ENCODE measurements around the gene OR5C1.
"Not testable (repeated sequence)": the region's sequence is repeated elsewhere in the genome, so short reads cannot be mapped to it uniquely, and the experiment has no call there.

OR5C1 gene

DNA sequence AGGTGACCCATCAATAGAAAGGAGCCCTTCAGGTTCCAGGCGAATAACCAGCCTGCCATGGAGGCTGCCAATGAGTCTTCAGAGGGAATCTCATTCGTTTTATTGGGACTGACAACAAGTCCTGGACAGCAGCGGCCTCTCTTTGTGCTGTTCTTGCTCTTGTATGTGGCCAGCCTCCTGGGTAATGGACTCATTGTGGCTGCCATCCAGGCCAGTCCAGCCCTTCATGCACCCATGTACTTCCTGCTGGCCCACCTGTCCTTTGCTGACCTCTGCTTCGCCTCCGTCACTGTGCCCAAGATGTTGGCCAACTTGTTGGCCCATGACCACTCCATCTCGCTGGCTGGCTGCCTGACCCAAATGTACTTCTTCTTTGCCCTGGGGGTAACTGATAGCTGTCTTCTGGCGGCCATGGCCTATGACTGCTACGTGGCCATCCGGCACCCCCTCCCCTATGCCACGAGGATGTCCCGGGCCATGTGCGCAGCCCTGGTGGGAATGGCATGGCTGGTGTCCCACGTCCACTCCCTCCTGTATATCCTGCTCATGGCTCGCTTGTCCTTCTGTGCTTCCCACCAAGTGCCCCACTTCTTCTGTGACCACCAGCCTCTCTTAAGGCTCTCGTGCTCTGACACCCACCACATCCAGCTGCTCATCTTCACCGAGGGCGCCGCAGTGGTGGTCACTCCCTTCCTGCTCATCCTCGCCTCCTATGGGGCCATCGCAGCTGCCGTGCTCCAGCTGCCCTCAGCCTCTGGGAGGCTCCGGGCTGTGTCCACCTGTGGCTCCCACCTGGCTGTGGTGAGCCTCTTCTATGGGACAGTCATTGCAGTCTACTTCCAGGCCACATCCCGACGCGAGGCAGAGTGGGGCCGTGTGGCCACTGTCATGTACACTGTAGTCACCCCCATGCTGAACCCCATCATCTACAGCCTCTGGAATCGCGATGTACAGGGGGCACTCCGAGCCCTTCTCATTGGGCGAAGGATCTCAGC is 11.6 kb downstream of the OR5C1 start, which contains the start of gene OR1K1:
TSS of gene OR1K1 (plus strand) at position 58 of the 995 bp plus-strand sequence. CDS start at position 58, 0 bp downstream.
- Histone ChIP-seq H3K27ac (no peak within 1 kb of the TSS), H3K27me3 (ENCODE audit: control insufficient read depth, insufficient read depth, low read length) (no peaks in the 10 kb centered on the region), H3K4me2 (ENCODE audit: low read length) (no peak within 1 kb of the TSS), H3K4me1 (no peaks in the 10 kb centered on the region), H3K9me3 (ENCODE audit: control insufficient read depth, low read length) (no peaks in the 10 kb centered on the region), H2AFZ (no peak within 1 kb of the TSS), H3K4me3 (ENCODE audit: low read depth, low read length) (no peak within 1 kb of the TSS), H3K9ac (no peak within 1 kb of the TSS), H3K36me3 (ENCODE audit: control insufficient read depth, insufficient read depth, low read length) (no peaks in the 10 kb centered on the region), H3K79me2 (no peaks in the 10 kb centered on the region)
- TF ChIP-seq, protein P1, sequence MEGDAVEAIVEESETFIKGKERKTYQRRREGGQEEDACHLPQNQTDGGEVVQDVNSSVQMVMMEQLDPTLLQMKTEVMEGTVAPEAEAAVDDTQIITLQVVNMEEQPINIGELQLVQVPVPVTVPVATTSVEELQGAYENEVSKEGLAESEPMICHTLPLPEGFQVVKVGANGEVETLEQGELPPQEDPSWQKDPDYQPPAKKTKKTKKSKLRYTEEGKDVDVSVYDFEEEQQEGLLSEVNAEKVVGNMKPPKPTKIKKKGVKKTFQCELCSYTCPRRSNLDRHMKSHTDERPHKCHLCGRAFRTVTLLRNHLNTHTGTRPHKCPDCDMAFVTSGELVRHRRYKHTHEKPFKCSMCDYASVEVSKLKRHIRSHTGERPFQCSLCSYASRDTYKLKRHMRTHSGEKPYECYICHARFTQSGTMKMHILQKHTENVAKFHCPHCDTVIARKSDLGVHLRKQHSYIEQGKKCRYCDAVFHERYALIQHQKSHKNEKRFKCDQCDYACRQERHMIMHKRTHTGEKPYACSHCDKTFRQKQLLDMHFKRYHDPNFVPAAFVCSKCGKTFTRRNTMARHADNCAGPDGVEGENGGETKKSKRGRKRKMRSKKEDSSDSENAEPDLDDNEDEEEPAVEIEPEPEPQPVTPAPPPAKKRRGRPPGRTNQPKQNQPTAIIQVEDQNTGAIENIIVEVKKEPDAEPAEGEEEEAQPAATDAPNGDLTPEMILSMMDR (IDR thresholded peaks at IDR 0.05), result no peak

DNA sequence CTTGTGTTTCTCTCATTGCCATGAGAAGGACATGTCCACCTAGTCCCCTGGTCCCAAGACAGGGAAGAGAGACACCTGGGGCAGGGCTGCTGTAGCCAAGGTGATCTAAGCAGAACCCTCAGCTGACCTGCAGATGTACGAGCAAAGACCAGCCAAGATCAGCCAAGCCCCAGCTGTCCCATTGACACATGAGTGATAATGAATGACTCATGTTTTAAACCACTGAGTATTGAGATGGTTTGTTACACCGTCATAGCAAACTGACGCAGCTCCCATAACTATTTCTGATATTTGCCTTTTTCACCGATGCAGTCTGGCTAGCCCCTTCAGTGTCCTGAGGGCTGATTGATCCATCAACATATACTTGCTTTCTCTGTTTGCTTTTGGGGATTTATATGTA is 17.9 kb downstream of the OR5C1 start:
- H3K79me2 ChIP-seq, result no peaks in the 10 kb centered on the region
- H3K36me3 ChIP-seq (ENCODE audit: control insufficient read depth, insufficient read depth, low read length), result no peaks in the 10 kb centered on the region
- no peak overlapping the region for H3K27ac ChIP-seq
- H3K9me3 ChIP-seq (ENCODE audit: control insufficient read depth, low read length), result no peaks in the 10 kb centered on the region
- H3K4me3 ChIP-seq (ENCODE audit: low read depth, low read length), result no peak overlapping the region
- no peak overlapping the region for H3K9ac ChIP-seq
- H3K4me2 ChIP-seq (ENCODE audit: low read length), result no peak overlapping the region
- no peaks in the 10 kb centered on the region for H3K4me1 ChIP-seq
- no peak overlapping the region for H2AFZ ChIP-seq
- TF ChIP-seq, protein P1 (IDR thresholded peaks at IDR 0.05), result no peak
- no peaks in the 10 kb centered on the region for H3K27me3 ChIP-seq (ENCODE audit: control insufficient read depth, insufficient read depth, low read length)

DNA sequence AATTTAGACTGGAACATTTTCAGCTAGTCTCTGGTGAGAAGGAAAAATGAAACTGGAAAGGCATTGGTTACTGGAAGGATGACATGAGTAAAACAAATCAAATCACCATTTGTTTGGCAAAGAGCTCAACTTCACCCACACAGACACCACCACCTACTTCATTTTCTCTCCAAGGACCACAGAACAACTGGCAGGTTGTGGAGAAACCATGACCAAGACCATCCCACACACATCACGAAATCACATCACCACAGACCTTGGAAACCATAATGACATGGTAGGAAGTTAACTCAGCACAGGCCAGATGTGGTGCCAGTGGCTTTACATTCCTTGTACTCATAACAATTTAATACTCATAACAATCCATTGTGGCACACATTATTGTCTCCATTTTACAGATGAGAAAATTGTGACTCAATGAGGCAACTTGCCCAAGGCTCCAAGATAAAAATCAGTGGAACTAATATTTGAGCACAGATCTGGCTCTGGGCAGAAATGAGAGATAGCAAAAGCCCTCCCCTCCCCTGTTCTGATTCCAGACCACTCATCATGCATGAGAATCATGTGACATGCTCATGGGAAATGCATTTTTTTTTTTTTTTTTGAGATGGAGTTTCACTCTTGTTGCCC is 18.7 kb downstream of the OR5C1 start:
- Histone ChIP-seq H3K79me2 (no peaks in the 10 kb centered on the region), H3K27me3 (ENCODE audit: control insufficient read depth, insufficient read depth, low read length) (no peaks in the 10 kb centered on the region), H3K27ac (no peak overlapping the region), H3K4me2 (ENCODE audit: low read length) (no peak overlapping the region), H3K9me3 (ENCODE audit: control insufficient read depth, low read length) (no peaks in the 10 kb centered on the region), H3K4me3 (ENCODE audit: low read depth, low read length) (no peak overlapping the region), H3K9ac (no peak overlapping the region), H3K4me1 (no peaks in the 10 kb centered on the region), H3K36me3 (ENCODE audit: control insufficient read depth, insufficient read depth, low read length) (no peaks in the 10 kb centered on the region), H2AFZ (no peak overlapping the region)
- TF ChIP-seq, protein P1 (IDR thresholded peaks at IDR 0.05), result no peak

DNA sequence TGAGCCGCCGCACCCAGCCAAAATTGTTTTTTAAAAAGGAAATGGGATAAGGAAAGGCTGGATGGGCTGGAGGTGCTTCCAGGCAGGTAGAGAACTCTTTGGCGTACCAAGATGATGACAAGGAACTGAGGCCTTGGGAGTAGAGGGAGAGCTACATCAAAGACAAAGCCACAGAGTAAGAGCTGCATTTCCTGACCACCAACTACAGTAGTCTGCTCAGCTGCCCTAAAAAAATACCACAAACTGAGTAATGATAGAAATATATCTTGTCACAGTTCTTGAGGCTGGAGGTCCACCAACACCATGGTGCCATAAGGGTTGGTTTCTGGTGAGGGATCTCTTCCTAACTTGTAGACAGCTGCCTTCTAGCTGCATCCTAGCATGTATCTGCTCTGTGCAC is 19.4 kb downstream of the OR5C1 start:
- no peaks in the 10 kb centered on the region for H3K36me3 ChIP-seq (ENCODE audit: control insufficient read depth, insufficient read depth, low read length)
- no peak overlapping the region for H3K4me2 ChIP-seq (ENCODE audit: low read length)
- no peaks in the 10 kb centered on the region for H3K9me3 ChIP-seq (ENCODE audit: control insufficient read depth, low read length)
- H3K4me1 ChIP-seq, result no peaks in the 10 kb centered on the region
- no peaks in the 10 kb centered on the region for H3K79me2 ChIP-seq
- H3K9ac ChIP-seq, result no peak overlapping the region
- TF ChIP-seq, protein P1 (IDR thresholded peaks at IDR 0.05), result no peak
- H3K27ac ChIP-seq, result no peak overlapping the region
- no peaks in the 10 kb centered on the region for H3K27me3 ChIP-seq (ENCODE audit: control insufficient read depth, insufficient read depth, low read length)
- no peak overlapping the region for H3K4me3 ChIP-seq (ENCODE audit: low read depth, low read length)
- H2AFZ ChIP-seq, result no peak overlapping the region

DNA sequence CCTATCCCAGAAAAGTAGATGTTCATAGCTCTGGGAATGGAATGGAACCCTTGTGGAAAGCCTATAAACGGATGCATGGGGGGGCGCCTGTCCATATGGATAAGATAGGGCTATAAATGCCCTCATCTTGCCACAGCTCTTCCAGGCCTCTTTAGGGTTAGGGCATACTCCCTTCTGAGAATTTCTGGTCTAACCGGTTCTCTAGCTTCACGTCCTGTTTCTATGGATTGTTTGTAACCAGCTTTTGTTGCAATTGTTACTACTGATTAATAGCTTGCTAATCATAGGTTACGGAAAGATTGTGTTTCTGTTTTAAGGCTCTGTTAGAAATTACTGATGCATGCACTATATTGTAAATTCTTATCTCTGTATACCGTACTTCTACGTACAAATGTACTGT is 20.5 kb downstream of the OR5C1 start:
- not testable (repeated sequence) for H3K9me3 ChIP-seq (ENCODE audit: control insufficient read depth, low read length); H3K79me2 ChIP-seq; H3K4me1 ChIP-seq; H3K27me3 ChIP-seq (ENCODE audit: control insufficient read depth, insufficient read depth, low read length); H2AFZ ChIP-seq; H3K27ac ChIP-seq; H3K4me2 ChIP-seq (ENCODE audit: low read length); H3K9ac ChIP-seq; H3K4me3 ChIP-seq (ENCODE audit: low read depth, low read length); H3K36me3 ChIP-seq (ENCODE audit: control insufficient read depth, insufficient read depth, low read length)

Measured in parathyroid adenoma (tissue), 2 donors.